ENCODE measurements around the gene NPR3. TPM values are rescaled to one million over a fixed set of nuclear protein-coding genes. Genes with fewer than 3 reads are reported as not detected.

The NPR3 gene
- total and polyA plus RNA-seq, 2 of the 8 experiments (the other 6 are each of a cell fraction or from before 2014, with no cell fraction given): not detected

- no peak overlapping the region for H3K56ac ChIP-seq (replicated peaks; ENCODE audit: insufficient read length, low read depth, low read length)
- H3K9me3 ChIP-seq (ENCODE audit: insufficient read depth in 2 of 2, low read depth in 1 of 2, low read length in 1 of 2): no peaks in the 10 kb centered on the region
- no peak overlapping the region for H4K5ac ChIP-seq (ENCODE audit: insufficient read length, low read depth, low read length)
- no peaks in the 10 kb centered on the region for H3K4me1 ChIP-seq (replicated peaks in 1 of 4; ENCODE audit: control insufficient read depth in 3 of 4, insufficient read depth in 4 of 4, low read length in 3 of 4)
- 85% methylated on average over 7 of the region's 7 CpGs; no CpG with 5 or more reads in 1 of the 2 experiments for WGBS, 2 experiments (ENCODE audit: extremely low coverage in 1 of 2, insufficient coverage in 1 of 2, insufficient read length in 1 of 2, insufficient replicate concordance in 2 of 2, low coverage in 1 of 2, low lambda C conversion rate in 2 of 2, missing lambda C conversion rate in 1 of 2)
- POLR2A ChIA-PET (ENCODE audit: partially characterized antibody): no interaction called here
- H3K36me3 ChIP-seq (ENCODE audit: control insufficient read depth in 2 of 4, insufficient read depth in 4 of 4, low read length in 3 of 4): no peaks in the 10 kb centered on the region
- no peak overlapping the region for H3K18ac ChIP-seq (ENCODE audit: extremely low read depth, low read length)
- H2AFZ ChIP-seq (ENCODE audit: low read length): no peak overlapping the region
- H2BK5ac ChIP-seq (ENCODE audit: low read depth, low read length): no peak overlapping the region
- no peak overlapping the region for H2AK5ac ChIP-seq (ENCODE audit: low read depth, low read length)
- no peak overlapping the region for H2BK120ac ChIP-seq (replicated peaks; ENCODE audit: low read depth, low read length)
- H3K23me2 ChIP-seq (ENCODE audit: low read depth, low read length): no peaks in the 10 kb centered on the region
- no peak overlapping the region for H3K27ac ChIP-seq (ENCODE audit: low read depth, low read length)
- DNase-seq (ENCODE audit: low read depth in 1 of 2, low spot score in 2 of 2) (no peak), FAIRE-seq (no peak)
- no peaks in the 10 kb centered on the region for H4K20me1 ChIP-seq (replicated peaks in 1 of 2; ENCODE audit: control insufficient read depth in 1 of 2, insufficient read depth in 2 of 2, low read length in 2 of 2)
- no peaks in the 10 kb centered on the region for H3K27me3 ChIP-seq (replicated peaks in 1 of 4; ENCODE audit: control insufficient read depth in 3 of 4, extremely low read depth in 1 of 4, insufficient read depth in 3 of 4, low read length in 3 of 4)
- H3K79me1 ChIP-seq (ENCODE audit: low read depth, low read length): no peaks in the 10 kb centered on the region
- H3K79me2 ChIP-seq (ENCODE audit: control insufficient read depth in 1 of 2, insufficient read depth in 2 of 2, low read length in 2 of 2): no peaks in the 10 kb centered on the region
- H4K91ac ChIP-seq (replicated peaks; ENCODE audit: insufficient read length, low read length): no peak overlapping the region
- CTCF ChIA-PET (ENCODE audit: partially characterized antibody): no interaction called here
- H3K4ac ChIP-seq (replicated peaks; ENCODE audit: insufficient read length, low read depth, low read length): no peak overlapping the region
- no peak overlapping the region for H3K4me3 ChIP-seq (ENCODE audit: extremely low read depth in 1 of 4, insufficient read depth in 2 of 4, low read depth in 3 of 4, low read length in 4 of 4)
- H2BK15ac ChIP-seq (ENCODE audit: low read length): no peak overlapping the region
- no peak overlapping the region for H3K23ac ChIP-seq (ENCODE audit: insufficient read length)
- no peak overlapping the region for H3K4me2 ChIP-seq (ENCODE audit: insufficient read depth in 1 of 2, low read depth in 2 of 2, low read length in 2 of 2)
- H2BK20ac ChIP-seq (ENCODE audit: low read length): no peak overlapping the region
- H3K14ac ChIP-seq (ENCODE audit: insufficient read length): no peak overlapping the region
- H2BK12ac ChIP-seq (ENCODE audit: low read depth, low read length): no peak overlapping the region
- no peak overlapping the region for H3K9ac ChIP-seq (replicated peaks in 1 of 4; ENCODE audit: extremely low read depth in 1 of 4, low read depth in 3 of 4, low read length in 3 of 4)
- no peak overlapping the region for H4K8ac ChIP-seq (ENCODE audit: extremely low read depth, insufficient read depth, low read length)
- TF ChIP-seq TBP (IDR thresholded peaks at IDR 0.05; ENCODE audit: low read depth, low read length) (no peak), CTBP2 (IDR thresholded peaks at IDR 0.05; ENCODE audit: borderline replicate concordance, insufficient read depth, insufficient read length, low read length) (no peak), MAX (IDR thresholded peaks at IDR 0.05) (no peak), HDAC6 (IDR thresholded peaks at IDR 0.05; ENCODE audit: low read depth, low read length) (no peak), MAFK (IDR thresholded peaks at IDR 0.05; ENCODE audit: low read depth, low read length) (no peak), TEAD4 (IDR thresholded peaks at IDR 0.05; ENCODE audit: low read depth, low read length) (no peak), ATF2 (IDR thresholded peaks at IDR 0.05; ENCODE audit: low read length) (no peak), CHD1 (IDR thresholded peaks at IDR 0.05; ENCODE audit: low read depth, low read length) (no peak), SIX5 (IDR thresholded peaks at IDR 0.05; ENCODE audit: low read depth, low read length) (no peak), SUZ12 (IDR thresholded peaks at IDR 0.05; ENCODE audit: low read length) (no peak), RFX5 (IDR thresholded peaks at IDR 0.05; ENCODE audit: borderline replicate concordance, low read depth, low read length) (no peak), GABPA (IDR thresholded peaks at IDR 0.05; ENCODE audit: borderline replicate concordance, insufficient read depth, low read length) (no peak), CEBPB (IDR thresholded peaks at IDR 0.05; ENCODE audit: low read depth, low read length) (no peak), ASH2L (IDR thresholded peaks at IDR 0.05; ENCODE audit: low read length) (no peak)
Measured at GRCh38 chr5:32722957-32723356, 11.8 kb downstream of the NPR3 start.

Measured in H1 (cell line).